B cell (primary cell): ENCODE data around the gene NIPAL4. TPM values are rescaled to one million over a fixed set of nuclear protein-coding genes. Genes with fewer than 3 reads are reported as not detected.

Experiments used
- ATAC-seq: fragments of 200-7000 bp; cut with Tn5 transposase; one replicate; pipeline ENCODE4 v1.10.0; 2021; ENCODE audit warnings: low read depth, mild to moderate bottlenecking, moderate number of reproducible peaks, moderate library complexity
- CTCF ChIA-PET: fragments of 350-600 bp; sonication (Branson Sonifier 250); formaldehyde crosslinking; loops from one replicate; lab custom pipeline; 2021; ENCODE audit warnings: antibody characterized with exemption, inconsistent platforms; lab: Charles Lee
- POLR2A ChIA-PET: fragments of 350-600 bp; sonication (Branson Sonifier 250); formaldehyde crosslinking; loops from one replicate; lab custom pipeline; 2021; ENCODE audit warnings: antibody characterized with exemption; lab: Charles Lee
- DNase-seq: peaks from one replicate; pipeline ENCODE4 v3.0.0; 2013
- H2AFZ ChIP-seq: 2 replicates; pipeline ENCODE4 v1.6.1; 2012; ENCODE audit warnings: mild to moderate bottlenecking, low read depth, low read length; ENCODE audit not compliant: insufficient read depth, poor library complexity, severe bottlenecking
- H3K27ac ChIP-seq, 2 donors: 1 replicate in 1 of 2; 2 replicates in 1 of 2; pipeline ENCODE4 v1.5.1; 2012 to 2013; ENCODE audit warnings: low read length in 2 of 2, mild to moderate bottlenecking in 2 of 2, moderate library complexity in 1 of 2
- H3K27me3 ChIP-seq, 4 experiments: fragments of 200-600 bp in 1 of 4; sonication (generic) in 1 of 4; replicated peaks in 1 of 4; 1 replicate in 2 of 4; 2 replicates in 2 of 4; pipeline versions ENCODE4 v1.6.1 to v1.7.0; 2013 to 2016; ENCODE audit warnings: low read length in 3 of 4, mild to moderate bottlenecking in 2 of 4, mixed read lengths in 1 of 4, moderate library complexity in 1 of 4; ENCODE audit not compliant: insufficient read depth in 4 of 4, control insufficient read depth in 3 of 4; ENCODE audit errors: control extremely low read depth in 1 of 4
- H3K36me3 ChIP-seq, 2 experiments: replicated peaks in 1 of 2; 1 replicate in 1 of 2; 2 replicates in 1 of 2; pipeline versions ENCODE4 v1.6.1 to v1.7.1; 2013; ENCODE audit warnings: low read length in 1 of 2; ENCODE audit not compliant: insufficient read depth in 2 of 2, control insufficient read depth in 1 of 2; ENCODE audit errors: control extremely low read depth in 1 of 2, extremely low read depth in 1 of 2
- H3K4me1 ChIP-seq, 2 donors: fragments of 200-600 bp in 1 of 2; sonication (generic) in 1 of 2; 1 replicate in 1 of 2; 2 replicates in 1 of 2; pipeline versions ENCODE4 v1.5.1 to v1.6.1; 2013 to 2017; ENCODE audit warnings: low read length in 2 of 2; ENCODE audit not compliant: control insufficient read depth in 2 of 2, insufficient read depth in 2 of 2
- H3K4me2 ChIP-seq: replicated peaks from 2 replicates; pipeline ENCODE3; 2012; ENCODE audit warnings: mild to moderate bottlenecking, low read depth, low read length; ENCODE audit not compliant: poor library complexity, severe bottlenecking
- H3K4me3 ChIP-seq, 5 experiments: fragments of 200-600 bp in 1 of 5; sonication (generic) in 1 of 5; 1 replicate in 3 of 5; 2 replicates in 2 of 5; pipeline versions ENCODE4 v1.5.1 to v1.7.0; 2011 to 2016; ENCODE audit warnings: low read length in 4 of 5, mild to moderate bottlenecking in 4 of 5, low read depth in 2 of 5, control low read depth in 1 of 5, moderate library complexity in 1 of 5; ENCODE audit not compliant: insufficient read depth in 1 of 5; ENCODE audit errors: control extremely low read depth in 1 of 5, extremely low read depth in 1 of 5
- H3K79me2 ChIP-seq: fragments of 200-600 bp; sonication (generic); one replicate; pipeline ENCODE4 v1.6.0; 2016; ENCODE audit warnings: low read length; ENCODE audit not compliant: control insufficient read depth, insufficient read depth
- H3K9ac ChIP-seq: fragments of 200-600 bp; sonication (generic); 2 replicates; pipeline ENCODE4 v1.6.1; 2017; ENCODE audit warnings: mild to moderate bottlenecking, low read length, moderate library complexity
- H3K9me3 ChIP-seq, 3 donors: one replicate each; pipeline versions ENCODE4 v1.6.1 to v1.7.1; 2013; ENCODE audit warnings: low read length in 2 of 3; ENCODE audit not compliant: control insufficient read depth in 2 of 3, insufficient read depth in 1 of 3; ENCODE audit errors: control extremely low read depth in 1 of 3
- H4K20me1 ChIP-seq: 2 replicates; pipeline ENCODE4 v1.6.0; 2012; ENCODE audit warnings: mild to moderate bottlenecking, low read length; ENCODE audit not compliant: insufficient read depth, control insufficient read depth, poor library complexity, severe bottlenecking
- H3K27ac Mint-ChIP-seq: one replicate; pipeline ENCODE4 v1.8.0; 2021; ENCODE audit warnings: mixed read lengths
- H3K27me3 Mint-ChIP-seq: one replicate; pipeline ENCODE4 v1.8.0; 2021; ENCODE audit warnings: mixed read lengths
- H3K4me1 Mint-ChIP-seq: one replicate; pipeline ENCODE4 v1.8.0; 2021; ENCODE audit warnings: mixed read lengths
- H3K4me3 Mint-ChIP-seq: one replicate; pipeline ENCODE4 v1.8.0; 2021; ENCODE audit warnings: mixed read lengths
- H3K9me3 Mint-ChIP-seq: one replicate; pipeline ENCODE4 v1.8.0; 2022; ENCODE audit warnings: mixed read lengths; ENCODE audit not compliant: insufficient read depth
- EZH2 ChIP-seq: IDR thresholded peaks from 2 replicates; pipeline ENCODE4 v1.6.1; 2012; ENCODE audit warnings: borderline replicate concordance, low read depth, mild to moderate bottlenecking, moderate library complexity, low read length; ENCODE audit not compliant: insufficient read depth, poor library complexity, severe bottlenecking
- WGBS: methylation state at CpG from one replicate; pipeline ENCODE4 v1.1.5; 2013; ENCODE audit warnings: missing lambda C conversion rate; ENCODE audit not compliant: insufficient coverage; 5-methylcytosine and 5-hydroxymethylcytosine counted together
- intact Hi-C: fragments of 100-400 bp; cut with micrococcal nuclease; formaldehyde crosslinking; loops from one replicate; pipeline ENCODE4 v1.10.0; 2022
- polyA plus RNA-seq: library from polyadenylated mRNA; depleted of rRNA; stranded (reverse); fragments of >200 nt; gene quantifications from 2 replicates; pipeline ENCODE4 v1.2.3, GENCODE V29; 2012
- total RNA-seq, 2 donors: library from RNA; stranded (reverse); fragments of 120-200 nt in 1 of 2; gene quantifications; 1 replicate in 1 of 2; 2 replicates in 1 of 2; pipeline versions ENCODE4 v1.2.3 to v1.2.4, GENCODE V29; 2013 to 2022
- TF ChIP-seq, protein P1 (sequence below): fragments of 200-600 bp; IDR thresholded peaks from one replicate; pipeline ENCODE4 v1.8.0; 2022; ENCODE audit warnings: antibody characterized with exemption, mild to moderate bottlenecking

NIPAL4 gene
- total and polyA plus RNA-seq, 2 donors (not counting 1 experiment from before 2014, with no cell fraction given), result 4.6 to 6.4 TPM

- Histone ChIP-seq H4K20me1 (no peaks in the 10 kb centered on the region), H3K27me3 (no peaks in the 10 kb centered on the region), H3K36me3 (peaks cover 11 to 93% of the 10 kb centered on the region in 2 experiments), H3K9ac (no peak overlapping the region), H2AFZ (no peak overlapping the region), H3K4me1 (peaks cover 76 to 80% of the 10 kb centered on the region in 2 donors), H3K79me2 (peaks cover 11% of the 10 kb centered on the region), H3K9me3 (peaks cover 0 to 12% (median 6%) of the 10 kb centered on the region in 3 donors), H3K27ac (peak overlapping the region; percentile 52 to 83), H3K4me2 (peak overlapping the region; percentile 4), H3K4me3 (no peak overlapping the region)
- ATAC-seq, result no peak
- H3K4me1 Mint-ChIP-seq, result peaks cover 88% of the 10 kb centered on the region
- DNase-seq, result no peak
- TF ChIP-seq EZH2, result no peak
- TF ChIP-seq, protein P1, sequence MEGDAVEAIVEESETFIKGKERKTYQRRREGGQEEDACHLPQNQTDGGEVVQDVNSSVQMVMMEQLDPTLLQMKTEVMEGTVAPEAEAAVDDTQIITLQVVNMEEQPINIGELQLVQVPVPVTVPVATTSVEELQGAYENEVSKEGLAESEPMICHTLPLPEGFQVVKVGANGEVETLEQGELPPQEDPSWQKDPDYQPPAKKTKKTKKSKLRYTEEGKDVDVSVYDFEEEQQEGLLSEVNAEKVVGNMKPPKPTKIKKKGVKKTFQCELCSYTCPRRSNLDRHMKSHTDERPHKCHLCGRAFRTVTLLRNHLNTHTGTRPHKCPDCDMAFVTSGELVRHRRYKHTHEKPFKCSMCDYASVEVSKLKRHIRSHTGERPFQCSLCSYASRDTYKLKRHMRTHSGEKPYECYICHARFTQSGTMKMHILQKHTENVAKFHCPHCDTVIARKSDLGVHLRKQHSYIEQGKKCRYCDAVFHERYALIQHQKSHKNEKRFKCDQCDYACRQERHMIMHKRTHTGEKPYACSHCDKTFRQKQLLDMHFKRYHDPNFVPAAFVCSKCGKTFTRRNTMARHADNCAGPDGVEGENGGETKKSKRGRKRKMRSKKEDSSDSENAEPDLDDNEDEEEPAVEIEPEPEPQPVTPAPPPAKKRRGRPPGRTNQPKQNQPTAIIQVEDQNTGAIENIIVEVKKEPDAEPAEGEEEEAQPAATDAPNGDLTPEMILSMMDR, result no peak
- H3K9me3 Mint-ChIP-seq, result no peaks in the 10 kb centered on the region
- POLR2A ChIA-PET, result interaction anchor here (0.7 to 1.0 kb wide), 3 partner anchors 12 to 235 kb away, joined by 3 to 4 read pairs (median 3); partner anchors contain the start of gene LSM11
- WGBS, result 92% methylated on average over 5 of the region's 9 CpGs
- no peaks in the 10 kb centered on the region for H3K27me3 Mint-ChIP-seq
- intact Hi-C loops, result no loop called here
- CTCF ChIA-PET, result interaction anchor here (1.1 to 1.6 kb wide), 2 partner anchors 37 to 209 kb away, joined by 3 to 7 read pairs; no protein-coding TSS in a partner anchor
- H3K27ac Mint-ChIP-seq, result peak overlapping the region; percentile 84
- peak overlapping the region; percentile 51 for H3K4me3 Mint-ChIP-seq
Observed at GRCh38 chr5:157509093-157509492, 49.1 kb downstream of the NIPAL4 start.

DNA sequence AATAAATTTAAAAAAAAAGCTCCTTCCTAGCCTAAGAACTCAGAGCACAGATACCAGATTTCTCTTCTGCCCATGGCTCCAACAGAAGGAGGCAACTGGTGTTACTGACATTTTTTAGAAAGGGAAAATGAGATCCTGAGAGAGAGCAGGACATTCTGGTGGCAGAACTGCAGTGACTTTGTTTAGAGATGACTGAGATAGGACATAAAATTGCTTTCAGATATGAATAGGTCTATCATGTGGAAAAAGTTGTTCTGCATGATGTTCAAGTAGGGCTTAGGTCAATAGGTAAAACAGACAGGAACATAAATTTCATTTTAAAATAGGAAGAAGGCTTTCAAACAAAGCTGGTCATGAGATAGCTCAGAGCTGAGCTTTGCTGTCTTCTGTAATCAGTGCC, 49.6 kb downstream of the NIPAL4 start:
- Mint-ChIP-seq H3K27ac (peak overlapping the region; percentile 84), H3K4me3 (peak overlapping the region; percentile 10), H3K9me3 (no peaks in the 10 kb centered on the region), H3K27me3 (no peaks in the 10 kb centered on the region), H3K4me1 (peaks cover 83% of the 10 kb centered on the region)
- ChIA-PET POLR2A (interaction anchor here (0.9 to 1.0 kb wide), 2 partner anchors 36 to 234 kb away, joined by 3 to 4 read pairs; partner anchors contain the start of gene LSM11), CTCF (interaction anchor here (1.1 to 1.6 kb wide), 2 partner anchors 38 to 209 kb away, joined by 3 to 7 read pairs; no protein-coding TSS in a partner anchor)
- H3K9ac ChIP-seq, result peak overlapping the region; percentile 16
- DNase-seq (no peak), ATAC-seq (no peak)
- H3K4me1 ChIP-seq, result peaks cover 71 to 76% of the 10 kb centered on the region in 2 donors
- H3K36me3 ChIP-seq, result peaks cover 11 to 93% of the 10 kb centered on the region in 2 experiments
- no peaks in the 10 kb centered on the region for H3K27me3 ChIP-seq
- peaks cover 0 to 7% (median under 1%) of the 10 kb centered on the region in 3 donors for H3K9me3 ChIP-seq
- TF ChIP-seq EZH2, result no peak
- no peak overlapping the region for H3K4me3 ChIP-seq
- peaks cover 15% of the 10 kb centered on the region for H3K79me2 ChIP-seq
- no peak overlapping the region for H2AFZ ChIP-seq
- no peaks in the 10 kb centered on the region for H4K20me1 ChIP-seq
- intact Hi-C loops, result no loop called here
- H3K27ac ChIP-seq, result peak overlapping the region; percentile 52 to 83
- peak overlapping the region; percentile 29 for H3K4me2 ChIP-seq
